HepG2 (cell line): ENCODE results near the gene SPINK6. TPM values are rescaled to one million over a fixed set of nuclear protein-coding genes. Genes with fewer than 3 reads are reported as not detected.
A peak's percentile ranks its signal among the peaks of the same experiment; 100 is the strongest.

Source experiments
- ATAC-seq: fragments of 200-7000 bp; cut with Tn5 transposase; 3 replicates; pipeline ENCODE4 v1.9.1; 2020; ENCODE audit warnings: mild to moderate bottlenecking, moderate library complexity
- BruUV-seq: library from RNA; stranded (reverse); fragments of 400-500 nt; replicated peaks from 2 replicates; lab custom pipeline; 2021; lab: Mats Ljungman, UMichigan
- CTCF ChIA-PET: fragments of 300-600 bp; formaldehyde crosslinking; extraction: SDS; loops from one replicate; lab custom pipeline; 2021; ENCODE audit warnings: low total read pairs, inconsistent platforms, low intra/inter-chr PET ratio; lab: Yijun Ruan, JAX
- POLR2A ChIA-PET: fragments of 350-600 bp; sonication (Branson Sonifier 250); formaldehyde crosslinking; loops from one replicate; lab custom pipeline; 2020; ENCODE audit warnings: antibody characterized with exemption, inconsistent platforms; lab: Yijun Ruan, JAX
- DNase-seq: peaks from one replicate; pipeline ENCODE4 v3.0.0-alpha.2; 2015; ENCODE audit warnings: low spot score
- FAIRE-seq: peaks from 3 replicates; lab custom pipeline; 2011; peaks lifted over from hg19 to GRCh38; lab: Jason Lieb, UNC
- H2AFZ ChIP-seq: one replicate; pipeline ENCODE4 v1.6.1; 2011; ENCODE audit warnings: low read length, inconsistent platforms
- H3K27ac ChIP-seq: fragments of 300-600 bp; 3 replicates; pipeline ENCODE4 v1.8.0; 2011; ENCODE audit warnings: mixed run types, mild to moderate bottlenecking, mixed read lengths, low read length, inconsistent platforms; ENCODE audit not compliant: insufficient read depth; ENCODE audit errors: extremely low read length
- H3K27me3 ChIP-seq, 2 experiments: fragments of 200-600 bp in 1 of 2; 2 replicates in 1 of 2; 3 replicates in 1 of 2; pipeline versions ENCODE4 v1.6.0 to v1.8.0; 2011; ENCODE audit warnings: low read length in 2 of 2, mild to moderate bottlenecking in 2 of 2, moderate library complexity in 2 of 2, inconsistent platforms in 1 of 2; ENCODE audit not compliant: insufficient read depth in 2 of 2, control insufficient read depth in 1 of 2
- H3K36me3 ChIP-seq, 2 experiments: fragments of 200-600 bp in 1 of 2; replicated peaks in 1 of 2; 2 replicates in 1 of 2; 3 replicates in 1 of 2; pipeline versions ENCODE4 v1.5.1 to v1.8.0; 2011; ENCODE audit warnings: low read length in 2 of 2, inconsistent platforms in 1 of 2; ENCODE audit not compliant: insufficient read depth in 2 of 2, control insufficient read depth in 1 of 2
- H3K4me1 ChIP-seq: 2 replicates; pipeline ENCODE4 v1.5.1; 2012; ENCODE audit warnings: low read length, inconsistent platforms; ENCODE audit not compliant: insufficient read depth
- H3K4me2 ChIP-seq: 2 replicates; pipeline ENCODE4 v1.6.0; 2011; ENCODE audit warnings: low read depth, low read length, inconsistent platforms
- H3K4me3 ChIP-seq, 3 experiments: fragments of 200-600 bp in 1 of 3; sonication (generic), shearing (Covaris generic) in 1 of 3; replicated peaks in 1 of 3; 2 replicates each; pipeline ENCODE4 v1.5.1; 2011 to 2016; ENCODE audit warnings: low read length in 3 of 3, inconsistent platforms in 2 of 3, low read depth in 2 of 3, mild to moderate bottlenecking in 2 of 3, control low read depth in 1 of 3, mixed read lengths in 1 of 3; ENCODE audit not compliant: insufficient read depth in 1 of 3
- H3K79me2 ChIP-seq: one replicate; pipeline ENCODE4 v1.6.1; 2011; ENCODE audit warnings: low read length, inconsistent platforms; ENCODE audit not compliant: insufficient read depth
- H3K9ac ChIP-seq: 2 replicates; pipeline ENCODE4 v1.6.0; 2011; ENCODE audit warnings: mild to moderate bottlenecking, low read depth, low read length, inconsistent platforms; ENCODE audit not compliant: insufficient read depth
- H3K9me3 ChIP-seq: 2 replicates; pipeline ENCODE4 v1.5.1; 2012; ENCODE audit warnings: mild to moderate bottlenecking, low read length
- H4K20me1 ChIP-seq: 2 replicates; pipeline ENCODE4 v1.6.0; 2011; ENCODE audit warnings: inconsistent platforms, mild to moderate bottlenecking, low read length, moderate library complexity; ENCODE audit not compliant: insufficient read depth
- ARNT ChIP-seq: fragments of 450-650 bp; IDR thresholded peaks from 2 replicates; pipeline ENCODE4 v1.6.1; 2017
- ELF4 ChIP-seq: sonication (generic); formaldehyde crosslinking; IDR thresholded peaks from 2 replicates; pipeline ENCODE4 v1.5.0; 2020; ENCODE audit warnings: missing genetic modification reagents, mild to moderate bottlenecking, moderate library complexity, borderline replicate concordance
- MAFK ChIP-seq, 2 experiments: IDR thresholded peaks in 1 of 2; conservative IDR thresholded peaks in 1 of 2; 2 replicates each; pipeline ENCODE4 v1.6.1; 2011; ENCODE audit warnings: improper control_type of control experiment in 2 of 2, low read length in 2 of 2
- NR2C2 ChIP-seq: sonication (generic); formaldehyde crosslinking; IDR thresholded peaks from 2 replicates; pipeline ENCODE4 v1.4.0; 2020; ENCODE audit warnings: missing genetic modification reagents, mild to moderate bottlenecking, moderate library complexity, borderline replicate concordance
- PRDM10 ChIP-seq: sonication (generic); formaldehyde crosslinking; IDR thresholded peaks from 2 replicates; pipeline ENCODE4 v1.4.0; 2020; ENCODE audit warnings: low read depth, missing genetic modification reagents
- SALL1 ChIP-seq: sonication (generic); formaldehyde crosslinking; IDR thresholded peaks from 2 replicates; pipeline ENCODE4 v1.8.0; 2022; ENCODE audit warnings: mild to moderate bottlenecking, missing genetic modification reagents
- SMAD9 ChIP-seq: sonication (generic); formaldehyde crosslinking; IDR thresholded peaks from 2 replicates; pipeline ENCODE4 v1.5.1; 2020; ENCODE audit warnings: mild to moderate bottlenecking, missing genetic modification reagents
- ZNF160 ChIP-seq: sonication (generic); formaldehyde crosslinking; IDR thresholded peaks from 2 replicates; pipeline ENCODE4 v1.8.0; 2022; ENCODE audit warnings: mild to moderate bottlenecking, inconsistent platforms, missing genetic modification reagents
- ZNF260 ChIP-seq: sonication (generic); formaldehyde crosslinking; IDR thresholded peaks from 2 replicates; pipeline ENCODE4 v1.4.0; 2020; ENCODE audit warnings: missing genetic modification reagents, low read depth, mild to moderate bottlenecking, borderline replicate concordance
- WGBS: methylation state at CpG from one replicate; pipeline ENCODE4 v1.1.6; 2017; ENCODE audit warnings: low lambda C conversion rate; 5-methylcytosine and 5-hydroxymethylcytosine counted together
- in situ Hi-C: cut with HindIII; loops from 2 replicates; pipeline ENCODE4 v1.10.0; 2017; ENCODE audit warnings: low pct_unique_long_range_greater_than_20kb; ENCODE audit not compliant: extremely low pct_ligation_motif_present
- intact Hi-C: fragments of 100-400 bp; cut with micrococcal nuclease; formaldehyde crosslinking; loops from one replicate; pipeline ENCODE4 v1.10.0; 2022; ENCODE audit not compliant: unreplicated experiment
- polyA plus RNA-seq, 8 experiments: library from polyadenylated mRNA; depleted of rRNA in 3 of 8; stranded (reverse) in 7 of 8; unstranded in 1 of 8; fragments of >200 nt; fragmentation: Illumina TruSeq in 4 of 8; extraction: Trizol in 4 of 8; gene quantifications; 2 replicates each; pipeline versions ENCODE4 v1.2.1 to v1.2.3, GENCODE V29; 2011 to 2016; ENCODE audit warnings: low read depth in 4 of 8, missing spikeins in 1 of 8, mixed read lengths in 1 of 8; ENCODE audit not compliant: insufficient read depth in 1 of 8
- total RNA-seq, 5 experiments: library from RNA; depleted of rRNA; stranded (reverse); fragments of >200 nt; fragmentation: Illumina TruSeq; extraction: Trizol; gene quantifications; 2 replicates each; pipeline ENCODE4 v1.2.3, GENCODE V29; 2016; ENCODE audit warnings: low read depth in 1 of 5

The SPINK6 gene
- total and polyA plus RNA-seq, 2 of the 13 experiments (the other 11 are each of a cell fraction or from before 2014, with no cell fraction given), result not detected

- WGBS, result 0% methylated on average over 1 of the region's 1 CpG
- FAIRE-seq (no peak), DNase-seq (no peak), ATAC-seq (no peak)
- H3K4me3 ChIP-seq, result no peak overlapping the region
- H3K79me2 ChIP-seq, result no peaks in the 10 kb centered on the region
- POLR2A ChIA-PET, result no interaction called here
- CTCF ChIA-PET, result no interaction called here
- H2AFZ ChIP-seq, result no peak overlapping the region
- no peak overlapping the region for H3K4me2 ChIP-seq
- H3K27me3 ChIP-seq, result no peaks in the 10 kb centered on the region
- intact Hi-C loops (no loop called here), in situ Hi-C loops (no loop called here)
- TF ChIP-seq MAFK (conservative IDR thresholded peaks at IDR 0.05 in 1 of 2, IDR thresholded peaks at IDR 0.05 in 1 of 2; ENCODE audit: low read length in 2 of 2) (0 out of 4 replicates have a peak, but pooled peaks of 1 of the 2 experiments have one; percentile 12), SALL1 (CRISPR knock-in tag) (no peak), PRDM10 (CRISPR knock-in tag) (no peak), SMAD9 (CRISPR knock-in tag) (no peak)
- no peaks in the 10 kb centered on the region for H4K20me1 ChIP-seq
- no peaks in the 10 kb centered on the region for H3K4me1 ChIP-seq
- no peak overlapping the region for H3K27ac ChIP-seq
- no peaks in the 10 kb centered on the region for H3K36me3 ChIP-seq
- no peaks in the 10 kb centered on the region for H3K9me3 ChIP-seq
- no TSS peak for BruUV-seq
- H3K9ac ChIP-seq, result no peak overlapping the region
Measured at GRCh38 chr5:148205865-148206264, 3.0 kb downstream of the SPINK6 start.

GRCh38 chr5:148206620-148207019 lies 3.8 kb downstream of the SPINK6 start:
- Histone ChIP-seq H3K9ac (no peak overlapping the region), H3K4me2 (no peak overlapping the region), H4K20me1 (no peaks in the 10 kb centered on the region), H3K4me1 (no peaks in the 10 kb centered on the region), H3K9me3 (no peaks in the 10 kb centered on the region), H3K27ac (no peak overlapping the region), H3K36me3 (no peaks in the 10 kb centered on the region), H3K27me3 (no peaks in the 10 kb centered on the region), H3K79me2 (no peaks in the 10 kb centered on the region), H2AFZ (no peak overlapping the region), H3K4me3 (no peak overlapping the region)
- ATAC-seq (no peak), FAIRE-seq (no peak), DNase-seq (no peak)
- TF ChIP-seq ZNF260 (CRISPR knock-in tag) (no peak), ELF4 (CRISPR knock-in tag) (no peak), NR2C2 (CRISPR knock-in tag) (no peak), ARNT (no peak), ZNF160 (no peak)
- ChIA-PET POLR2A (no interaction called here), CTCF (no interaction called here)
- 4% methylated on average over 1 of the region's 1 CpG for WGBS
- intact Hi-C loops (no loop called here), in situ Hi-C loops (no loop called here)
- no TSS peak for BruUV-seq
